GM23338 (cell line): ENCODE data around the gene TMEM52. TPM values are rescaled to one million over a fixed set of nuclear protein-coding genes. Genes with fewer than 3 reads are reported as not detected.

Source experiments
- ATAC-seq: fragments of 200-7000 bp; cut with Tn5 transposase; 3 replicates; pipeline ENCODE4 v1.9.1; 2020
- DNase-seq: peaks from one replicate; pipeline ENCODE4 v3.0.0-alpha.2; 2015; ENCODE audit warnings: low spot score
- H2AFZ ChIP-seq: fragments of 200-600 bp; sonication (generic); 2 replicates; pipeline ENCODE4 v1.8.0; 2016; ENCODE audit warnings: antibody characterized with exemption, mild to moderate bottlenecking, moderate library complexity
- H3F3A ChIP-seq: fragments of 200-600 bp; sonication (generic); replicated peaks from 2 replicates; pipeline ENCODE4 v1.8.0; 2017; ENCODE audit warnings: antibody characterized with exemption, mixed run types, low read depth
- H3K27ac ChIP-seq: fragments of 200-600 bp; sonication (generic); 2 replicates; pipeline ENCODE4 v1.6.1; 2016; ENCODE audit warnings: low read depth
- H3K27me3 ChIP-seq: fragments of 200-600 bp; sonication (generic); 2 replicates; pipeline ENCODE4 v1.8.0; 2016; ENCODE audit warnings: mild to moderate bottlenecking, mixed run types, moderate library complexity; ENCODE audit not compliant: insufficient read depth
- H3K36me3 ChIP-seq: fragments of 200-600 bp; sonication (generic); 2 replicates; pipeline ENCODE4 v1.8.0; 2016; ENCODE audit warnings: mild to moderate bottlenecking; ENCODE audit not compliant: insufficient read depth
- H3K4me1 ChIP-seq: fragments of 200-600 bp; sonication (generic); 2 replicates; pipeline ENCODE4 v1.8.0; 2016; ENCODE audit warnings: mild to moderate bottlenecking, moderate library complexity; ENCODE audit not compliant: insufficient read depth
- H3K4me2 ChIP-seq: fragments of 200-600 bp; sonication (generic); 2 replicates; pipeline ENCODE4 v1.7.1; 2017; ENCODE audit warnings: mixed run types
- H3K4me3 ChIP-seq: fragments of 200-600 bp; sonication (generic); 2 replicates; pipeline ENCODE4 v1.6.1; 2016; ENCODE audit warnings: mixed run types
- H3K79me2 ChIP-seq: fragments of 200-600 bp; sonication (generic); replicated peaks from 2 replicates; pipeline ENCODE4 v1.8.0; 2017; ENCODE audit warnings: mild to moderate bottlenecking; ENCODE audit not compliant: insufficient read depth
- H3K9me2 ChIP-seq: fragments of 200-600 bp; sonication (generic); 2 replicates; pipeline ENCODE4 v1.8.0; 2017; ENCODE audit not compliant: insufficient read depth
- H4K20me1 ChIP-seq: fragments of 200-600 bp; sonication (generic); replicated peaks from 2 replicates; pipeline ENCODE4 v1.8.0; 2017; ENCODE audit warnings: mild to moderate bottlenecking; ENCODE audit not compliant: insufficient read depth
- H3K27ac Mint-ChIP-seq: 2 replicates; pipeline ENCODE4 v1.8.0; 2020; ENCODE audit warnings: inconsistent platforms, mild to moderate bottlenecking, moderate library complexity, mixed read lengths
- H3K27me3 Mint-ChIP-seq: 3 replicates; pipeline ENCODE4 v1.8.0; 2022; ENCODE audit warnings: low read depth, mild to moderate bottlenecking, moderate library complexity, mixed read lengths, inconsistent platforms; ENCODE audit not compliant: insufficient read depth, poor library complexity
- H3K36me3 Mint-ChIP-seq: 3 replicates; pipeline ENCODE4 v1.8.0; 2021; ENCODE audit warnings: low read depth, mild to moderate bottlenecking, inconsistent platforms, moderate library complexity, mixed read lengths
- H3K4me1 Mint-ChIP-seq: 3 replicates; pipeline ENCODE4 v1.8.0; 2020; ENCODE audit warnings: mild to moderate bottlenecking, inconsistent platforms, mixed read lengths
- H3K4me3 Mint-ChIP-seq: 3 replicates; pipeline ENCODE4 v1.8.0; 2021; ENCODE audit warnings: moderate library complexity, mild to moderate bottlenecking, inconsistent platforms, mixed read lengths
- H3K9me3 Mint-ChIP-seq: 3 replicates; pipeline ENCODE4 v1.8.0; 2020; ENCODE audit warnings: moderate library complexity, mild to moderate bottlenecking, inconsistent platforms, mixed read lengths
- EZH2 ChIP-seq: fragments of 200-600 bp; sonication (generic); IDR thresholded peaks from one replicate; pipeline ENCODE4 v1.8.0; 2017; ENCODE audit warnings: antibody characterized with exemption, mild to moderate bottlenecking, low read depth; ENCODE audit not compliant: unreplicated experiment
- polyA plus RNA-seq: library from polyadenylated mRNA; unstranded; fragments of >200 nt; fragmentation: Nextera tagmentation; extraction: Ambion mirVana; gene quantifications from 2 replicates; pipeline ENCODE4 v1.2.1, GENCODE V29; 2016
- total RNA-seq: library from RNA; depleted of rRNA; stranded (reverse); fragments of >200 nt; shearing (Covaris generic); gene quantifications from 2 replicates; pipeline ENCODE4 v1.2.3, GENCODE V29; 2014
- TF ChIP-seq, protein P1 (sequence below): IDR thresholded peaks from 2 replicates; pipeline ENCODE4 v1.6.1; 2016; ENCODE audit warnings: antibody characterized with exemption
- TF ChIP-seq, protein P2 (sequence below): fragments of 250-450 bp; sonication (Bioruptor Pico); IDR thresholded peaks from 2 replicates; pipeline ENCODE4 v1.5.0; 2020; ENCODE audit warnings: mild to moderate bottlenecking, moderate library complexity

TMEM52 gene
- total and polyA plus RNA-seq, 2 experiments from 2014 or later = 19.5 to 25.0 TPM

DNA sequence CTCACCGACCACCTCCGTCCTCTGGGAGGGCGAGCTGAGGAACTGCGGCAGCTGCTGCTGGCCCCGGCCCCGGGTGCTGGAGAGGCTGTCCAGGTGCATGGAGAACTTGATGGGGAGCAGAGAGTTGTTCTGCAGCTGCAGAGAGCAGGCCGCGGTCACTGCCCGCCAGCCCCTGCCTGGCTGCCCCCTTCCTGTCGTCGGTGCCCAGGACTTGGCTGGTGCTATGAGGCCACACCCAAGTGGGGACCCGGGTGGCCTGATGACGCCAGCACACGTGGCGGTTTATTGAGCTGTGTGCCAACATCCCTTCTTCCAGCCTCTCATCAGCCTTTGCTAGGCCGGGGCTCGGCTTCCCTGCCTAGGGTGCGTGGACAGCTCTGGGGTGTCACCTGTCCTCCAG, 5.3 kb upstream of the TMEM52 start:
- Histone ChIP-seq H4K20me1 (no peaks in the 10 kb centered on the region), H3K27ac (no peak overlapping the region), H3K27me3 (no peaks in the 10 kb centered on the region), H3K79me2 (no peaks in the 10 kb centered on the region), H3K9me2 (no peaks in the 10 kb centered on the region), H3K4me3 (no peak overlapping the region), H3K36me3 (no peaks in the 10 kb centered on the region), H3F3A (0 out of 2 replicates have a peak, but pooled peaks cover 8% of the 10 kb centered on the region), H2AFZ (no peak overlapping the region), H3K4me1 (no peaks in the 10 kb centered on the region), H3K4me2 (no peak overlapping the region)
- Mint-ChIP-seq H3K4me1 (no peaks in the 10 kb centered on the region; the same call in 2 of the 3 replicates), H3K4me3 (no peak overlapping the region), H3K9me3 (peaks cover 12% of the 10 kb centered on the region), H3K27ac (no peak overlapping the region), H3K27me3 (peaks cover 9% of the 10 kb centered on the region), H3K36me3 (no peaks in the 10 kb centered on the region)
- ATAC-seq (no peak), DNase-seq (no peak)
- TF ChIP-seq, protein P1, sequence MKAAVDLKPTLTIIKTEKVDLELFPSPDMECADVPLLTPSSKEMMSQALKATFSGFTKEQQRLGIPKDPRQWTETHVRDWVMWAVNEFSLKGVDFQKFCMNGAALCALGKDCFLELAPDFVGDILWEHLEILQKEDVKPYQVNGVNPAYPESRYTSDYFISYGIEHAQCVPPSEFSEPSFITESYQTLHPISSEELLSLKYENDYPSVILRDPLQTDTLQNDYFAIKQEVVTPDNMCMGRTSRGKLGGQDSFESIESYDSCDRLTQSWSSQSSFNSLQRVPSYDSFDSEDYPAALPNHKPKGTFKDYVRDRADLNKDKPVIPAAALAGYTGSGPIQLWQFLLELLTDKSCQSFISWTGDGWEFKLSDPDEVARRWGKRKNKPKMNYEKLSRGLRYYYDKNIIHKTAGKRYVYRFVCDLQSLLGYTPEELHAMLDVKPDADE = no peak
- TF ChIP-seq, protein P2, sequence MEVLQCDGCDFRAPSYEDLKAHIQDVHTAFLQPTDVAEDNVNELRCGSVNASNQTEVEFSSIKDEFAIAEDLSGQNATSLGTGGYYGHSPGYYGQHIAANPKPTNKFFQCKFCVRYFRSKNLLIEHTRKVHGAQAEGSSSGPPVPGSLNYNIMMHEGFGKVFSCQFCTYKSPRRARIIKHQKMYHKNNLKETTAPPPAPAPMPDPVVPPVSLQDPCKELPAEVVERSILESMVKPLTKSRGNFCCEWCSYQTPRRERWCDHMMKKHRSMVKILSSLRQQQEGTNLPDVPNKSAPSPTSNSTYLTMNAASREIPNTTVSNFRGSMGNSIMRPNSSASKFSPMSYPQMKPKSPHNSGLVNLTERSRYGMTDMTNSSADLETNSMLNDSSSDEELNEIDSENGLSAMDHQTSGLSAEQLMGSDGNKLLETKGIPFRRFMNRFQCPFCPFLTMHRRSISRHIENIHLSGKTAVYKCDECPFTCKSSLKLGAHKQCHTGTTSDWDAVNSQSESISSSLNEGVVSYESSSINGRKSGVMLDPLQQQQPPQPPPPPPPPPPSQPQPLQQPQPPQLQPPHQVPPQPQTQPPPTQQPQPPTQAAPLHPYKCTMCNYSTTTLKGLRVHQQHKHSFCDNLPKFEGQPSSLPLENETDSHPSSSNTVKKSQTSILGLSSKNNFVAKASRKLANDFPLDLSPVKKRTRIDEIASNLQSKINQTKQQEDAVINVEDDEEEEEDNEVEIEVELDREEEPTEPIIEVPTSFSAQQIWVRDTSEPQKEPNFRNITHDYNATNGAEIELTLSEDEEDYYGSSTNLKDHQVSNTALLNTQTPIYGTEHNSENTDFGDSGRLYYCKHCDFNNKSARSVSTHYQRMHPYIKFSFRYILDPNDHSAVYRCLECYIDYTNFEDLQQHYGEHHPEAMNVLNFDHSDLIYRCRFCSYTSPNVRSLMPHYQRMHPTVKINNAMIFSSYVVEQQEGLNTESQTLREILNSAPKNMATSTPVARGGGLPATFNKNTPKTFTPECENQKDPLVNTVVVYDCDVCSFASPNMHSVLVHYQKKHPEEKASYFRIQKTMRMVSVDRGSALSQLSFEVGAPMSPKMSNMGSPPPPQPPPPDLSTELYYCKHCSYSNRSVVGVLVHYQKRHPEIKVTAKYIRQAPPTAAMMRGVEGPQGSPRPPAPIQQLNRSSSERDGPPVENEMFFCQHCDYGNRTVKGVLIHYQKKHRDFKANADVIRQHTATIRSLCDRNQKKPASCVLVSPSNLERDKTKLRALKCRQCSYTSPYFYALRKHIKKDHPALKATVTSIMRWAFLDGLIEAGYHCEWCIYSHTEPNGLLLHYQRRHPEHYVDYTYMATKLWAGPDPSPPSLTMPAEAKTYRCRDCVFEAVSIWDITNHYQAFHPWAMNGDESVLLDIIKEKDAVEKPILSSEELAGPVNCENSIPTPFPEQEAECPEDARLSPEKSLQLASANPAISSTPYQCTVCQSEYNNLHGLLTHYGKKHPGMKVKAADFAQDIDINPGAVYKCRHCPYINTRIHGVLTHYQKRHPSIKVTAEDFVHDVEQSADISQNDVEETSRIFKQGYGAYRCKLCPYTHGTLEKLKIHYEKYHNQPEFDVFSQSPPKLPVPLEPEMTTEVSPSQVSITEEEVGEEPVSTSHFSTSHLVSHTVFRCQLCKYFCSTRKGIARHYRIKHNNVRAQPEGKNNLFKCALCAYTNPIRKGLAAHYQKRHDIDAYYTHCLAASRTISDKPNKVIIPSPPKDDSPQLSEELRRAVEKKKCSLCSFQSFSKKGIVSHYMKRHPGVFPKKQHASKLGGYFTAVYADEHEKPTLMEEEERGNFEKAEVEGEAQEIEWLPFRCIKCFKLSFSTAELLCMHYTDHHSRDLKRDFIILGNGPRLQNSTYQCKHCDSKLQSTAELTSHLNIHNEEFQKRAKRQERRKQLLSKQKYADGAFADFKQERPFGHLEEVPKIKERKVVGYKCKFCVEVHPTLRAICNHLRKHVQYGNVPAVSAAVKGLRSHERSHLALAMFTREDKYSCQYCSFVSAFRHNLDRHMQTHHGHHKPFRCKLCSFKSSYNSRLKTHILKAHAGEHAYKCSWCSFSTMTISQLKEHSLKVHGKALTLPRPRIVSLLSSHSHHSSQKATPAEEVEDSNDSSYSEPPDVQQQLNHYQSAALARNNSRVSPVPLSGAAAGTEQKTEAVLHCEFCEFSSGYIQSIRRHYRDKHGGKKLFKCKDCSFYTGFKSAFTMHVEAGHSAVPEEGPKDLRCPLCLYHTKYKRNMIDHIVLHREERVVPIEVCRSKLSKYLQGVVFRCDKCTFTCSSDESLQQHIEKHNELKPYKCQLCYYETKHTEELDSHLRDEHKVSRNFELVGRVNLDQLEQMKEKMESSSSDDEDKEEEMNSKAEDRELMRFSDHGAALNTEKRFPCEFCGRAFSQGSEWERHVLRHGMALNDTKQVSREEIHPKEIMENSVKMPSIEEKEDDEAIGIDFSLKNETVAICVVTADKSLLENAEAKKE (CRISPR knock-in tag) = no peak
- no peak for TF ChIP-seq EZH2
